ENCODE data around the gene PGLYRP3.

Gene PGLYRP3, protein sequence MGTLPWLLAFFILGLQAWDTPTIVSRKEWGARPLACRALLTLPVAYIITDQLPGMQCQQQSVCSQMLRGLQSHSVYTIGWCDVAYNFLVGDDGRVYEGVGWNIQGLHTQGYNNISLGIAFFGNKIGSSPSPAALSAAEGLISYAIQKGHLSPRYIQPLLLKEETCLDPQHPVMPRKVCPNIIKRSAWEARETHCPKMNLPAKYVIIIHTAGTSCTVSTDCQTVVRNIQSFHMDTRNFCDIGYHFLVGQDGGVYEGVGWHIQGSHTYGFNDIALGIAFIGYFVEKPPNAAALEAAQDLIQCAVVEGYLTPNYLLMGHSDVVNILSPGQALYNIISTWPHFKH

DNA sequence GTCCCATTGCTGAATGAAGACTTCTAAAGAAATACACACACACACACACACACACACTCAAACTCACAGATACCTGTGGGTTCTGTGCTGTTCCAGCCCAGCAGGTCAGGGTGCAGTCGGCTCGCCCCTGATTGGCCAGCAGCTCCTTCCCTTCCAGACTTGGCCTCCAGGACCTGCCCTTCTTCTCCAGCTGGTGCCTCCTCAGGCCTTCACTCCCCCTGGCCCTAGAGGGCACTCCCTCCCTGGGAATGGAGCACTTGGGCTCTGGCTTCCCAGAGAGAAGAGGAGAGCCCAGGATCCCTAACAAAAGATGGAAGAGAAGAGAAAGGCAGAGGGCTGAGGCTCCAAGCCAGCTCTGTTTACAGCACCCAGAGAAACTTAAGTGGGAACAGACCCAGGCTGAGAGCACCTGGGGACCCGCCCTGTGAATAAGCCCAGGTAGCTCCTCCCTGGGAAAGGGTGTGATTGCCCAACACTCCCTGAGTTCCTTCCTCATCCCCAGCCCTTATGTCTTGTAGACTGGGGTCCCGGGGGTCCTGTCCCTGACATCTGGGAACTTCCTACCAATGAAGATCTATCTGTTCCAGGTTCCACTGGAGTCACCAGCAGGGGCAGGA, at the start of gene PGLYRP3:
PGLYRP3 (minus strand) TSS at position 383 of the 617 bp plus-strand sequence. CDS start 2,287 bp downstream, outside the sequence.
- no peak for DNase-seq (ENCODE audit: low read depth)

GRCh38 chr1:153362187-153362775, 49.5 kb upstream of the PGLYRP3 start:
- no peak for DNase-seq (ENCODE audit: low read depth)

- no peak for DNase-seq (ENCODE audit: low read depth)
These were observed 48.8 kb upstream of the PGLYRP3 start for GRCh38 chr1:153361480-153362109.

GRCh38 chr1:153360592-153361479, 48.1 kb upstream of the PGLYRP3 start:
- DNase-seq (ENCODE audit: low read depth): no peak

DNA sequence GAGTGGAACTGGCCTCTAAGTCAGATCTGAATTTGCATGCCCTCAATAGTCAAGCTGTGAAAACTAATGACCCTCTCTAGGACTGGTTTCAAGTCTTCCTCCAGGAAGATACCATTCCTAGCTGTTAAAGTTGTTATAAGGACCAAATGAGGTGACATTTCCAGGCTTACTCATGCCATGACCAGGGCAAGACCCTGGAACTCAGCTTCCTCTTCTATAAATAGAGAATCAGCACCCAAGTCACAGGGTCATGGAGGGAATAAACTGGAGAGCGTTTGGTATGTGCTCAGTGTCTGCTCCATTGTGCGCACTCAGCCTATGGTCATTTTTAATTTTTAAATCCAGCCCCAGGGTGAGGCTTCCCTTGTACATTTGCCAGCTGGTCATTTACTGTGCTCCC, 47.4 kb upstream of the PGLYRP3 start:
- DNase-seq (ENCODE audit: low read depth): no peak

GRCh38 chr1:153359241-153359640, 46.5 kb upstream of the PGLYRP3 start:
- DNase-seq (ENCODE audit: low read depth): no peak

DNA sequence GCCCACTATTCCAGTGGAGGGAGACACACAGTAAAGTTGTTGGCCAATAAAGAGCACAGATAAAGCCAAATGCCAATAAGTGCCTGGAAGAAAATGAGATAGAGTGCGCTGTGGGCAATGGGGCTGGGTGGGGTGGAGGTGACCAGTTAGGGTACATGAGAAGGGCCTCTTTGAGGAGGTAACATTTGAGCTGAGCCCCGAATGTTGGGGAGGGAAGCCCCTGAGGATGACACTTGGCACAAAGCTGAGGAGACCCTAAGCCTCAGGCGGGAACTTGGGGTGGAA, 45.9 kb upstream of the PGLYRP3 start:
- DNase-seq (ENCODE audit: low read depth): no peak

- DNase-seq (ENCODE audit: low read depth): no peak
These were observed 45.3 kb upstream of the PGLYRP3 start, which contains the start of gene S100A9 for GRCh38 chr1:153357853-153358690. TSS of gene S100A9 (plus strand) at chr1:153357854. CDS start at chr1:153358284, 430 bp downstream.

GRCh38 chr1:153357076-153357852, 44.5 kb upstream of the PGLYRP3 start:
- DNase-seq (ENCODE audit: low read depth): no peak

- DNase-seq (ENCODE audit: low read depth): no peak
These were observed 43.8 kb upstream of the PGLYRP3 start for GRCh38 chr1:153356392-153357075.

DNA sequence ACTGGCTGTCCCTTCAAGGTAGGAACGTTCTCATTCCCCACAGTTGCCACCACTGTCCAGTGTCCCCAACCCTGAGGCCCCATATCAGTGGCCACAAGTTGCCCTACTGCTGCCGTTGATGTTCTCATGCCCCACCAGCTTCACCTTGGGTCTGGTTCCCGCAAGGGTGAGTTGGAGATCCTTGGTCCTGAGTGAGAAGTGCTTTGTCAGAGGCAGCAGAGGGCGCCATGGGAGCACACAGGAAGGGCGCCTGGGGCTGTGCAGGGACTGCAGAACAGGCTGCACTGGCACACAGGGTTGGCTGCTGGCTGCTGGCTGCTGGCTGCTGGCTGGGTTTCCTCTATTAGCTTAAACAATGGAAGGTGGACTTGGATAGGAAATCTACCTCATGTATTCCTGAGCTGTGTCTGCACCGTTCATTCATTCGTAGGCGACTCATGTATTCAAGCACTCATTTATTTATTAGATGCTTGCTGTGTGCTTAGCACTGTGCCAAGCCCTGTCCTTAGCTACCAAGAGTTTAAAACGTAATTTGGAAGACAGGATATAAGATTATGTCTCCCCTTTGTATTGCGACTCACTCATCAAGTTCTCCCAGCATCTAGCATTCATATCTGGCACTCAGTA, 42.8 kb upstream of the PGLYRP3 start:
- peak; percentile 10 for DNase-seq (ENCODE audit: low read depth)

- no peak for DNase-seq (ENCODE audit: low read depth)
These were observed 41.9 kb upstream of the PGLYRP3 start for GRCh38 chr1:153354515-153355193.

- DNase-seq (ENCODE audit: low read depth): no peak
These were observed 40.6 kb upstream of the PGLYRP3 start for GRCh38 chr1:153353226-153353947.

- peak; percentile 21 for DNase-seq (ENCODE audit: low read depth)
These were observed 39.8 kb upstream of the PGLYRP3 start for GRCh38 chr1:153352523-153352922.

DNA sequence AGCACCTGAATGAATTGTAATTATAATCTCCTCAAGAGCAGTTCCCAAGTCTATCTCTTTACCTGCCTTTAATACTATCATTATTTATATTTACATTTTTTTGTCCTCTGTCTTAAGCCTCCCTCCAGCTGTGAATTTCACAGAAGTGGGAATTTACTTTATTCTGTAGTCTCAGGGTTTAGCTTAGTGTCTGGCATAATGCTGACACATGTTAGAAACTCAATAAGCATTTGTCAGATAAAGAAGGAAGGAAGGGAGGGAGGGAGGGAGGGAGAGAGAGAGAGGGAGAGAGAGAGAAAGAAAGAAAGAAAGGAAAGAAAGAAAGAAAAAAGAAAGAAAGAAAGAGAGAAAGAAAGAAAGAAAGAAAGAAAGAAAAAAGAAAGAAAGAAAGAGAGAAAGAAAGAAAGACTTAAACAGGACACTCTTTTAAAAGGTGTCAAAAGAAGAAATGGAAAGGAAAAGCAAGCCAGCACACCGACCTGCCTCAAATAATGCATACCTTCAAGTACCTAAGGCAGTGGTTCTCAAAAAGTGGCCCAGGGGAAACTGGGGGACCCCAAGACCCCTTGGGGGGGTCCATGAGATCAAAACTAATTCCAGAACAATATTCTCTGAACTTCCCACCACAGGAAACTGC, 37.7 kb upstream of the PGLYRP3 start:
- no peak for DNase-seq (ENCODE audit: low read depth)

DNA sequence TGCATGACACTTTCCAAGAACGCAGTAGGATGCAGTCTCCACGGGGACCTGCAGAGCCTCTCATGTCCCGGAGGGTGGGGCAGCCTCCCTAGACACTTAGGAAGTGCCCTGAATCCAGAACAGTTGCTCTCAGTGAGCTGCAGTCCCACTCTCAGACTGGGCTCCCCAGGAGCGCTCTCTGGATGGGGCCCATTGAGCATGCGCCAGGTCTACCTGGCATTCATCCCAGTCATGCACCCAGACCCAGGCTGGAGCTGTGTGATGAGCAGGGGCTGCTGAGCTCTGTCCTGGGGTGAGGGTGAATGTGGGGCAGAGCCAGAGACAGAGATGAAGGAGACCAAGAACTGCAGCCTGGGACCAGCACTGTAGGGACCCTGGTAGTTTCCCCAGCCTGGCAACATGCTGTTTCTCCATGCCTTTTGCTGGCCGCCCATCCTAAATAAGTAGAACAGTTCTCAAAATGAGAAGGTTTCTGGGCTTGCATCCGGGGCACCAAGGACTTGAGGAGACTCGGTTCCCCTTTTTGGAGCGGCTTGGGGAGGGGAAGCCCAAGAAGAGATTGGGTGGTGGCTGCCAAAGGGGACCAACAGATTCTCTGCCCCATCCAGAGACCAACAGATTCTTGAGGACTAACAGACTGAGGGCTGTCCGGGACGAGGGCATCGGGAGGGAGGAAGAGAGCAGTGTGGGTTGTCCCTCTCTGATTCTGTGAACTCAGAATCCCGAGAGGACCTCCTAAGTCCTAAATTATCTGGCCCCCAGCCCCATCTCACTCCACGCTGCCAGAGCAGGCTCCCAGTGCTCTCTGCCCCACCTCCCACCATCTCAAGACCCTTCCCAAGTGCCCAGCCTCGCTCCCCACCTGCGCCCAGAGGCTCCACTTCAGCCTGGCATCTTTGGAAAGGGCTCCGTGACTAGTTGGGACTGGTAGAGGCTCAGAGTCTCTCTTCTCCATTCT, 36.9 kb upstream of the PGLYRP3 start:
- DNase-seq (ENCODE audit: low read depth): no peak
